Measurements from ENCODE around the gene CACNB3. TPM values are rescaled to one million over a fixed set of nuclear protein-coding genes. Genes with fewer than 3 reads are reported as not detected.
"Not testable (repeated sequence)": the region's sequence is repeated elsewhere in the genome, so short reads cannot be mapped to it uniquely, and the experiment has no call there.

The CACNB3 gene
- total RNA-seq, 1 donor from 2014 or later: 40.5 TPM

DNA sequence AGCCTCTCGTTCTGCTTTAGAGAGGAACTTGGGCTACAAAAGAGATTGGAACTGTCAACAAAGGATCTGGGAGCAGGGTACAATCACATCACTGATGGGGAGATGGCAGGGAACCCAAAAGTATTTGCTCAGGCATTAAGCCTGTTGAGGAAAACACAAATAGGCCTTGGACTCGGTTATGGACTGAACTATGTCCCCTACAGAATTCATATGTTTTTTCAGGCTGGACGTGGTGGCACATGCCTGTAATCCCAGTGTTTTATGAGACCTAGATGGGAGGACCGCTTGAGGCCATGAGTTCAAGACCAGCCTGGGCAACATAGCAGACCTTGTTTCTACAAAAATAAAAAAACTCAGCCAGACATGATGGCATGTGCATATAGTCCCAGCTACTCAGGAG is 19.8 kb downstream of the CACNB3 start:
- no peak overlapping the region for H2AFZ ChIP-seq (ENCODE audit: low read depth, low read length)
- peaks cover 51% of the 10 kb centered on the region for H3K36me3 ChIP-seq (ENCODE audit: insufficient read depth, low read length)
- TF ChIP-seq EZH2 (IDR thresholded peaks at IDR 0.05; ENCODE audit: insufficient read depth, low read length): no peak
- TF ChIP-seq, protein P1, sequence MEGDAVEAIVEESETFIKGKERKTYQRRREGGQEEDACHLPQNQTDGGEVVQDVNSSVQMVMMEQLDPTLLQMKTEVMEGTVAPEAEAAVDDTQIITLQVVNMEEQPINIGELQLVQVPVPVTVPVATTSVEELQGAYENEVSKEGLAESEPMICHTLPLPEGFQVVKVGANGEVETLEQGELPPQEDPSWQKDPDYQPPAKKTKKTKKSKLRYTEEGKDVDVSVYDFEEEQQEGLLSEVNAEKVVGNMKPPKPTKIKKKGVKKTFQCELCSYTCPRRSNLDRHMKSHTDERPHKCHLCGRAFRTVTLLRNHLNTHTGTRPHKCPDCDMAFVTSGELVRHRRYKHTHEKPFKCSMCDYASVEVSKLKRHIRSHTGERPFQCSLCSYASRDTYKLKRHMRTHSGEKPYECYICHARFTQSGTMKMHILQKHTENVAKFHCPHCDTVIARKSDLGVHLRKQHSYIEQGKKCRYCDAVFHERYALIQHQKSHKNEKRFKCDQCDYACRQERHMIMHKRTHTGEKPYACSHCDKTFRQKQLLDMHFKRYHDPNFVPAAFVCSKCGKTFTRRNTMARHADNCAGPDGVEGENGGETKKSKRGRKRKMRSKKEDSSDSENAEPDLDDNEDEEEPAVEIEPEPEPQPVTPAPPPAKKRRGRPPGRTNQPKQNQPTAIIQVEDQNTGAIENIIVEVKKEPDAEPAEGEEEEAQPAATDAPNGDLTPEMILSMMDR (IDR thresholded peaks at IDR 0.05; ENCODE audit: insufficient read depth, low read depth, low read length): no peak
- H3K4me2 ChIP-seq (ENCODE audit: low read length): no peak overlapping the region
- Mint-ChIP-seq H3K27ac (ENCODE audit: unreplicated experiment) (no peak overlapping the region), H3K4me1 (ENCODE audit: low read depth, unreplicated experiment) (no peaks in the 10 kb centered on the region), H3K27me3 (ENCODE audit: low read depth, unreplicated experiment) (no peaks in the 10 kb centered on the region), H3K9me3 (ENCODE audit: unreplicated experiment) (no peaks in the 10 kb centered on the region), H3K4me3 (ENCODE audit: unreplicated experiment) (no peak overlapping the region), H3K36me3 (ENCODE audit: low read depth, unreplicated experiment) (peaks cover 33% of the 10 kb centered on the region)
- H3K79me2 ChIP-seq (ENCODE audit: insufficient read depth, low read length): no peaks in the 10 kb centered on the region
- H3K4me3 ChIP-seq (ENCODE audit: insufficient read depth, low read depth, low read length): no peak overlapping the region
- no peak overlapping the region for H3K9ac ChIP-seq (ENCODE audit: low read length)
- peaks cover 14% of the 10 kb centered on the region for H4K20me1 ChIP-seq (ENCODE audit: insufficient read depth, low read length)
- H3K27me3 ChIP-seq (ENCODE audit: insufficient read depth, low read length): no peaks in the 10 kb centered on the region
- H3K27ac ChIP-seq (ENCODE audit: low read depth, low read length): no peak overlapping the region
- no peaks in the 10 kb centered on the region for H3K9me3 ChIP-seq (ENCODE audit: insufficient read depth, low read depth, low read length)
- DNase-seq (ENCODE audit: low read depth) (no peak), FAIRE-seq (no peak)
- no peaks in the 10 kb centered on the region for H3K4me1 ChIP-seq (ENCODE audit: insufficient read depth, low read length)

DNA sequence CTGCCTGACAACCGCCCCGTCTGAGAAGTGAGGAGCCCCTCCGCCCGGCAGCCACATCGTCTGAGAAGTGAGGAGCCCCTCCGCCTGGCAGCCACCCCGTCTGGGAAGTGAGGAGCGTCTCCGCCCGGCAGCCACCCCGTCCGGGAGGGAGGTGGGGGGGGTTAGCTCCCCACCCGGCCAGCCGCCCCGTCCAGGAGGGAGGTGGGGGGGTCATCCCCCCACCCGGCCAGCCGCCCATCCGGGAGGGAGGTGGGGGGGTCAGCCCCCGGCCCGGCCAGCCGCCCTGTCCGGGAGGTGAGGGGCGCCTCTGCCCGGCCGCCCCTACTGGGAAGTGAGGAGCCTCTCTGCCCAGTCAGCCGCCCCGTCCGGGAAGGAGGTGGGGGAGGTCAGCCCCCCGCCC is 23.7 kb downstream of the CACNB3 start:
- not testable (repeated sequence) for H3K4me3 ChIP-seq (ENCODE audit: insufficient read depth, low read depth, low read length); DNase-seq (ENCODE audit: low read depth); FAIRE-seq; H3K9ac ChIP-seq (ENCODE audit: low read length); H3K9me3 Mint-ChIP-seq (ENCODE audit: unreplicated experiment); H3K9me3 ChIP-seq (ENCODE audit: insufficient read depth, low read depth, low read length); H3K27ac ChIP-seq (ENCODE audit: low read depth, low read length); H3K27me3 ChIP-seq (ENCODE audit: insufficient read depth, low read length); H3K4me1 Mint-ChIP-seq (ENCODE audit: low read depth, unreplicated experiment); H2AFZ ChIP-seq (ENCODE audit: low read depth, low read length); H3K27ac Mint-ChIP-seq (ENCODE audit: unreplicated experiment); H3K4me2 ChIP-seq (ENCODE audit: low read length); H3K4me3 Mint-ChIP-seq (ENCODE audit: unreplicated experiment); H3K4me1 ChIP-seq (ENCODE audit: insufficient read depth, low read length); H3K27me3 Mint-ChIP-seq (ENCODE audit: low read depth, unreplicated experiment)
- peaks cover 16% of the 10 kb centered on the region for H3K36me3 Mint-ChIP-seq (ENCODE audit: low read depth, unreplicated experiment)
- Histone ChIP-seq H3K36me3 (ENCODE audit: insufficient read depth, low read length) (peaks cover 42% of the 10 kb centered on the region), H4K20me1 (ENCODE audit: insufficient read depth, low read length) (peaks cover 24% of the 10 kb centered on the region), H3K79me2 (ENCODE audit: insufficient read depth, low read length) (peaks cover 10% of the 10 kb centered on the region)

DNA sequence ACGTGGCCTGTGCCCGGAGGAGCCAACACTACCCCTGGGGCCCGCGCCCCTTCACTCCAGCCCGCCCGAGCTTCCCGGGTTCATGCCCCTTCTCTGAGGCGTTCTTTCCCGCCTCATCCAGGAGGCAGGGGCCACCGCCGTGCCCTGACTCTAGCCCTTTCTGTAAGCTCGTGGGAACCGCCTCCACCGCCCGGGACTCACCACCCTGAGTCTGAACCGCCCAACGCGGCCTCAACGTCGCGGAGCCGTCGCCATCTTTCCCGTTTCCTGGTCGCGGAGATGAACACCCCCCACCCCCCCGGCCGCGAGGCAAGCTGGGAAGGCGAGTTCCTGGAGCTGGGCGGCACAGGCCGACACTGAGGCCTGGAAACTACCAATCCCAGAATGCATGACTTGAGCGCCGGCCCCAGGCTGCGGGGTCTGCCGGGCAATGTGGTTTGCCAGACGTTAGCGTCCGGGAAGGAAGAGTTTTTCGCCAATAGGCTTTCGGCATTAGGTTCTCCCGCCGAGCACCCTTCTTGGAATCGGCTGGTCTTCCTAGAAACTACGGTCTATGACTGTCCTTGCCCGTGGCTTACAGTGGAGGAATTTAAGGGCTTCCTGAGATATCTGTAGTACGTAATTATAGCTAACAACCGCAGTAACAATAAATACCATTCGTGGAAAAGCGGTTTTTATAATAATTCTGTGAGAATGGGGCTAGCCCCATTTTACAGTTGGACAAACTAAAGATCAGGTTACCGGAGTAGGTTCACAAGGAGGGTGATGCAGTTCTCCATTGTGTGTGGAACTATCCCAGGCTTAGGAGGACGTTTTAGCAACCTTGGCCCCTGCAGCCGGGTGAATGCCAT is 33.8 kb downstream of the CACNB3 start, which contains the start of gene DDX23:
Gene DDX23, minus strand, starts transcription at position 281 of the 851 bp plus-strand sequence. CDS start 6,381 bp downstream, outside the sequence.
- no peaks in the 10 kb centered on the region for H3K27me3 ChIP-seq (ENCODE audit: insufficient read depth, low read length)
- H3K9me3 ChIP-seq (ENCODE audit: insufficient read depth, low read depth, low read length): no peaks in the 10 kb centered on the region
- H3K9me3 Mint-ChIP-seq (ENCODE audit: unreplicated experiment): no peaks in the 10 kb centered on the region
- H3K4me1 ChIP-seq (ENCODE audit: insufficient read depth, low read length): peaks cover 15% of the 10 kb centered on the region
- peaks cover 2% of the 10 kb centered on the region for H3K36me3 ChIP-seq (ENCODE audit: insufficient read depth, low read length)
- H3K36me3 Mint-ChIP-seq (ENCODE audit: low read depth, unreplicated experiment): no peaks in the 10 kb centered on the region
- TF ChIP-seq, protein P1 (IDR thresholded peaks at IDR 0.05; ENCODE audit: insufficient read depth, low read depth, low read length): no peak
- TF ChIP-seq EZH2 (IDR thresholded peaks at IDR 0.05; ENCODE audit: insufficient read depth, low read length): no peak
- peaks cover 27% of the 10 kb centered on the region for H4K20me1 ChIP-seq (ENCODE audit: insufficient read depth, low read length)
- H3K4me3 ChIP-seq (ENCODE audit: insufficient read depth, low read depth, low read length): peak within 1 kb of the TSS; percentile 99
- FAIRE-seq (no peak), DNase-seq (ENCODE audit: low read depth) (peak; percentile 96)
- peak within 1 kb of the TSS; percentile 90 for H3K27ac ChIP-seq (ENCODE audit: low read depth, low read length)
- peaks cover 46% of the 10 kb centered on the region for H3K79me2 ChIP-seq (ENCODE audit: insufficient read depth, low read length)
- H3K4me2 ChIP-seq (ENCODE audit: low read length): peak within 1 kb of the TSS; percentile 83
- peaks cover 15% of the 10 kb centered on the region for H3K4me1 Mint-ChIP-seq (ENCODE audit: low read depth, unreplicated experiment)
- H3K27ac Mint-ChIP-seq (ENCODE audit: unreplicated experiment): peak within 1 kb of the TSS; percentile 87
- peak within 1 kb of the TSS; percentile 97 for H3K9ac ChIP-seq (ENCODE audit: low read length)
- H3K4me3 Mint-ChIP-seq (ENCODE audit: unreplicated experiment): peak within 1 kb of the TSS; percentile 95
- H3K27me3 Mint-ChIP-seq (ENCODE audit: low read depth, unreplicated experiment): no peaks in the 10 kb centered on the region
- peak within 1 kb of the TSS; percentile 92 for H2AFZ ChIP-seq (ENCODE audit: low read depth, low read length)

Data from astrocyte (in vitro differentiated cells and primary cell).